H9 (cell line): ENCODE measurements around the gene DNAH5. TPM values are rescaled to one million over a fixed set of nuclear protein-coding genes. Genes with fewer than 3 reads are reported as not detected.

Source experiments
- DNase-seq: peaks from one replicate; pipeline ENCODE4 v3.0.0-alpha.2; 2017
- H2AFZ ChIP-seq: one replicate; pipeline ENCODE4 v1.6.1; 2013; ENCODE audit warnings: mild to moderate bottlenecking, low read length, control low read depth, moderate library complexity
- H2AK5ac ChIP-seq: 2 replicates; pipeline ENCODE4 v1.6.1; 2013; ENCODE audit warnings: low read length, control low read depth, mixed read lengths; ENCODE audit not compliant: insufficient read length
- H2BK120ac ChIP-seq: one replicate; pipeline ENCODE4 v1.6.1; 2013; ENCODE audit warnings: low read depth, mild to moderate bottlenecking, low read length, control low read depth, inconsistent platforms; ENCODE audit not compliant: poor library complexity, severe bottlenecking
- H2BK12ac ChIP-seq: 2 replicates; pipeline ENCODE4 v1.6.1; 2013; ENCODE audit warnings: low read length, control low read depth, mixed read lengths, low read depth; ENCODE audit not compliant: insufficient read length
- H2BK15ac ChIP-seq: 2 replicates; pipeline ENCODE4 v1.6.1; 2013; ENCODE audit warnings: low read depth, low read length, control low read depth
- H2BK20ac ChIP-seq: one replicate; pipeline ENCODE4 v1.6.1; 2013; ENCODE audit warnings: low read depth, mild to moderate bottlenecking, low read length, control low read depth, inconsistent platforms; ENCODE audit not compliant: poor library complexity, severe bottlenecking
- H2BK5ac ChIP-seq: 2 replicates; pipeline ENCODE4 v1.6.1; 2013; ENCODE audit warnings: low read length, control low read depth, mixed read lengths; ENCODE audit not compliant: insufficient read length
- H3K14ac ChIP-seq: 2 replicates; pipeline ENCODE4 v1.6.1; 2013; ENCODE audit warnings: low read length, control low read depth; ENCODE audit not compliant: insufficient read depth
- H3K18ac ChIP-seq: 2 replicates; pipeline ENCODE4 v1.6.1; 2013; ENCODE audit warnings: low read depth, mild to moderate bottlenecking, mixed read lengths, low read length, control low read depth; ENCODE audit not compliant: insufficient read length
- H3K23ac ChIP-seq: 2 replicates; pipeline ENCODE4 v1.6.1; 2013; ENCODE audit warnings: low read length, control low read depth, mixed read lengths, low read depth; ENCODE audit not compliant: insufficient read length
- H3K23me2 ChIP-seq: 2 replicates; pipeline ENCODE4 v1.6.1; 2013; ENCODE audit warnings: low read depth, mild to moderate bottlenecking, mixed read lengths, low read length, control low read depth; ENCODE audit not compliant: insufficient read length, poor library complexity, severe bottlenecking
- H3K27ac ChIP-seq: 2 replicates; pipeline ENCODE4 v1.5.1; 2013; ENCODE audit warnings: low read length, control low read depth, mixed read lengths, low read depth; ENCODE audit not compliant: insufficient read length
- H3K27me3 ChIP-seq: 2 replicates; pipeline ENCODE4 v1.6.1; 2013; ENCODE audit warnings: low read length, control low read depth, inconsistent platforms; ENCODE audit not compliant: insufficient read depth
- H3K4ac ChIP-seq: 2 replicates; pipeline ENCODE4 v1.6.1; 2013; ENCODE audit warnings: low read depth, mild to moderate bottlenecking, control low read depth, inconsistent platforms, low read length, moderate library complexity
- H3K4me1 ChIP-seq: 2 replicates; pipeline ENCODE4 v1.6.1; 2013; ENCODE audit warnings: low read length, control low read depth, inconsistent platforms; ENCODE audit not compliant: insufficient read depth
- H3K4me2 ChIP-seq: 2 replicates; pipeline ENCODE4 v1.6.1; 2013; ENCODE audit warnings: low read length, control low read depth, mixed read lengths; ENCODE audit not compliant: insufficient read length, insufficient read depth
- H3K56ac ChIP-seq: 2 replicates; pipeline ENCODE4 v1.6.1; 2013; ENCODE audit warnings: low read depth, mild to moderate bottlenecking, mixed read lengths, low read length, control low read depth; ENCODE audit not compliant: insufficient read length
- H3K79me1 ChIP-seq: 2 replicates; pipeline ENCODE4 v1.6.1; 2013; ENCODE audit warnings: low read depth, mild to moderate bottlenecking, moderate library complexity, low read length, control low read depth, inconsistent platforms; ENCODE audit not compliant: insufficient read depth, poor library complexity, severe bottlenecking
- H3K79me2 ChIP-seq: 2 replicates; pipeline ENCODE4 v1.6.1; 2013; ENCODE audit warnings: low read length, control low read depth, inconsistent platforms; ENCODE audit not compliant: insufficient read depth
- H3K9ac ChIP-seq: 2 replicates; pipeline ENCODE4 v1.6.1; 2013; ENCODE audit warnings: low read length, control low read depth, mixed read lengths; ENCODE audit not compliant: insufficient read length; ENCODE audit errors: extremely low read depth
- H3K9me3 ChIP-seq: one replicate; pipeline ENCODE4 v1.6.1; 2013; ENCODE audit warnings: low read depth, low read length, inconsistent platforms; ENCODE audit not compliant: control insufficient read depth
- H3T11ph ChIP-seq: one replicate; pipeline ENCODE4 v1.6.1; 2013; ENCODE audit warnings: mild to moderate bottlenecking, low read length, control low read depth, inconsistent platforms
- H4K20me1 ChIP-seq: one replicate; pipeline ENCODE4 v1.6.1; 2013; ENCODE audit not compliant: control insufficient read depth, insufficient read length, insufficient read depth
- H4K5ac ChIP-seq: 2 replicates; pipeline ENCODE4 v1.6.1; 2013; ENCODE audit warnings: low read depth, mild to moderate bottlenecking, mixed read lengths, low read length, control low read depth; ENCODE audit not compliant: insufficient read length
- H4K8ac ChIP-seq: replicated peaks from 2 replicates; pipeline ENCODE4 v1.6.1; 2013; ENCODE audit warnings: low read length, control low read depth, mixed read lengths, low read depth; ENCODE audit not compliant: insufficient read length
- H4K91ac ChIP-seq: 2 replicates; pipeline ENCODE4 v1.6.1; 2013; ENCODE audit warnings: low read depth, mild to moderate bottlenecking, moderate library complexity, mixed read lengths, low read length, control low read depth; ENCODE audit not compliant: insufficient read length
- H3K27ac Mint-ChIP-seq, 3 experiments: 2 replicates in 2 of 3; 3 replicates in 1 of 3; pipeline ENCODE4 v1.8.0; 2020 to 2021; ENCODE audit warnings: mixed read lengths in 3 of 3, mild to moderate bottlenecking in 1 of 3, moderate library complexity in 1 of 3
- H3K27me3 Mint-ChIP-seq: 2 replicates; pipeline ENCODE4 v1.8.0; 2021; ENCODE audit warnings: low read depth, mild to moderate bottlenecking, moderate library complexity, mixed read lengths
- H3K36me3 Mint-ChIP-seq, 3 experiments: 2 replicates in 2 of 3; 3 replicates in 1 of 3; pipeline ENCODE4 v1.8.0; 2020 to 2021; ENCODE audit warnings: low read depth in 3 of 3, mixed read lengths in 3 of 3; ENCODE audit not compliant: insufficient read depth in 1 of 3
- H3K4me1 Mint-ChIP-seq, 2 experiments: 2 replicates each; pipeline ENCODE4 v1.8.0; 2020; ENCODE audit warnings: mixed read lengths in 2 of 2
- H3K4me3 Mint-ChIP-seq, 2 experiments: 2 replicates in 1 of 2; 3 replicates in 1 of 2; pipeline ENCODE4 v1.8.0; 2020 to 2021; ENCODE audit warnings: mild to moderate bottlenecking in 2 of 2, mixed read lengths in 2 of 2, moderate library complexity in 1 of 2
- H3K9me3 Mint-ChIP-seq, 2 experiments: 2 replicates in 1 of 2; 3 replicates in 1 of 2; pipeline ENCODE4 v1.8.0; 2020; ENCODE audit warnings: mild to moderate bottlenecking in 2 of 2, mixed read lengths in 2 of 2, moderate library complexity in 1 of 2
- CTCF ChIP-seq: fragments of 200-600 bp; sonication (generic); conservative IDR thresholded peaks from 3 replicates; pipeline ENCODE4 v1.8.0; 2021; ENCODE audit warnings: antibody characterized with exemption, mild to moderate bottlenecking
- WGBS: extraction: QIAGEN DNeasy Blood & Tissue Kit; methylation state at CpG from one replicate; pipeline ENCODE4 v1.1.7; 2013; ENCODE audit warnings: missing lambda C conversion rate, low lambda C conversion rate, mixed read lengths; ENCODE audit not compliant: insufficient read length; ENCODE audit errors: extremely low coverage; 5-methylcytosine and 5-hydroxymethylcytosine counted together
- total RNA-seq: library from RNA; stranded (reverse); gene quantifications from 2 replicates; pipeline ENCODE4 v1.2.1, GENCODE V29; 2021

Gene DNAH5
- total RNA-seq, 1 experiment from 2014 or later: 0.50 TPM

DNA sequence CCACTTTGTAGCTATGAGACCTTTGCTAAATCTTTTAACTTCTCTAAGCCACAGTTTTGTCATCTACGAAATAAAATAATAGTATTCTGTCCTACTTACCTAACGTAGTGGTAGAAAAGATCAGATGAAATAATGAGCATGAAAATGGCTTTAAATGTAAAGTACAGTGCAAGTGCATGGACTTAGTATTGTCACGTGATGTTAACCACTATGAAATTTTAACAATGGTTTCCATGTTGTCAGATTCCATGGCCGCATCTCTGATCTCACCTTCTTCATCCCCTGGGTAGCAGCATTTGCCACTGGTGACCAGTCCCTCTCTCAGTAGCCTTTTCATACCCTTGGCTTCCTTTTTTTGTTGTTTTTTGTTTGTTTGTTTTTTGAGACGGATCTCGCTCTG, 45.9 kb downstream of the DNAH5 start:
- no peak overlapping the region for H3K14ac ChIP-seq
- no peaks in the 10 kb centered on the region for H4K20me1 ChIP-seq
- H3K4me2 ChIP-seq: no peak overlapping the region
- H3K4ac ChIP-seq: no peak overlapping the region
- DNase-seq: no peak
- H2BK5ac ChIP-seq: no peak overlapping the region
- no peak overlapping the region for H3K4me3 Mint-ChIP-seq
- no peaks in the 10 kb centered on the region for H3K27me3 Mint-ChIP-seq
- no peak overlapping the region for H2BK20ac ChIP-seq
- no peak overlapping the region for H3K23ac ChIP-seq
- no peak overlapping the region for H3K56ac ChIP-seq
- no peak overlapping the region for H2BK120ac ChIP-seq
- no peaks in the 10 kb centered on the region for H3K4me1 ChIP-seq
- H3K36me3 Mint-ChIP-seq: peaks cover 0 to 2% (median 0%) of the 10 kb centered on the region in 3 experiments; a peak in 1 of 7 replicates
- H4K5ac ChIP-seq: no peak overlapping the region
- H2BK12ac ChIP-seq: no peak overlapping the region
- H3T11ph ChIP-seq: no peak overlapping the region
- no peak overlapping the region for H2BK15ac ChIP-seq
- no peaks in the 10 kb centered on the region for H3K9me3 ChIP-seq
- no peaks in the 10 kb centered on the region for H3K23me2 ChIP-seq
- no peaks in the 10 kb centered on the region for H3K79me2 ChIP-seq
- no peak overlapping the region for H2AFZ ChIP-seq
- H4K8ac ChIP-seq: no peak overlapping the region
- no peak overlapping the region for H3K27ac Mint-ChIP-seq
- no peaks in the 10 kb centered on the region for H3K79me1 ChIP-seq
- no peak overlapping the region for H3K27ac ChIP-seq
- no peaks in the 10 kb centered on the region for H3K27me3 ChIP-seq
- TF ChIP-seq CTCF: no peak
- no peak overlapping the region for H2AK5ac ChIP-seq
- H3K9me3 Mint-ChIP-seq: no peaks in the 10 kb centered on the region
- H3K4me1 Mint-ChIP-seq: no peaks in the 10 kb centered on the region
- no peak overlapping the region for H3K18ac ChIP-seq
- H4K91ac ChIP-seq: no peak overlapping the region
- WGBS: no CpG with 5 or more reads among the region's 6 CpGs
- H3K9ac ChIP-seq: no peak overlapping the region
